Subcutaneous abdominal adipose tissue (tissue), 5 donors: ENCODE data around the gene ISM1.

Source experiments
- H3K27ac ChIP-seq: one replicate; pipeline ENCODE4 v1.7.0; 2013; ENCODE audit warnings: low read depth, mild to moderate bottlenecking, inconsistent platforms, low read length, moderate library complexity
- H3K27me3 ChIP-seq, 5 donors: one replicate each; pipeline ENCODE4 v1.7.0; 2013; ENCODE audit warnings: low read length in 5 of 5, inconsistent platforms in 1 of 5; ENCODE audit not compliant: control insufficient read depth in 5 of 5, insufficient read depth in 4 of 5
- H3K36me3 ChIP-seq, 5 donors: one replicate each; pipeline ENCODE4 v1.7.0; 2013; ENCODE audit warnings: low read length in 5 of 5; ENCODE audit not compliant: control insufficient read depth in 5 of 5, insufficient read depth in 5 of 5
- H3K4me1 ChIP-seq, 5 donors: one replicate each; pipeline ENCODE4 v1.7.0; 2013; ENCODE audit warnings: low read length in 5 of 5, mild to moderate bottlenecking in 3 of 5, moderate library complexity in 1 of 5; ENCODE audit not compliant: control insufficient read depth in 5 of 5, insufficient read depth in 5 of 5
- H3K4me3 ChIP-seq, 5 donors: one replicate each; pipeline ENCODE4 v1.7.0; 2013; ENCODE audit warnings: low read length in 5 of 5, low read depth in 1 of 5
- H3K9ac ChIP-seq, 5 donors: one replicate each; pipeline ENCODE4 v1.7.0; 2013; ENCODE audit warnings: low read length in 5 of 5, mild to moderate bottlenecking in 4 of 5, moderate library complexity in 3 of 5
- H3K9me3 ChIP-seq, 5 donors: one replicate each; pipeline ENCODE4 v1.7.0; 2013; ENCODE audit warnings: low read length in 5 of 5; ENCODE audit not compliant: control insufficient read depth in 5 of 5
- donor health status: healthy.
- donor health status: healthy.
- donor health status: healthy.
- donor health status: healthy.
- donor health status: healthy.

ISM1 gene

GRCh38 chr20:13301596-13301995 is 80.5 kb downstream of the ISM1 start:
- H3K4me1 ChIP-seq, result no peaks in the 10 kb centered on the region
- peaks cover 0 to 11% (median 0%) of the 10 kb centered on the region in 5 donors for H3K9me3 ChIP-seq
- no peak overlapping the region for H3K9ac ChIP-seq
- no peaks in the 10 kb centered on the region for H3K27me3 ChIP-seq
- no peak overlapping the region for H3K4me3 ChIP-seq
- peaks cover 0 to 9% (median 7%) of the 10 kb centered on the region in 5 donors for H3K36me3 ChIP-seq
- no peak overlapping the region for H3K27ac ChIP-seq

DNA sequence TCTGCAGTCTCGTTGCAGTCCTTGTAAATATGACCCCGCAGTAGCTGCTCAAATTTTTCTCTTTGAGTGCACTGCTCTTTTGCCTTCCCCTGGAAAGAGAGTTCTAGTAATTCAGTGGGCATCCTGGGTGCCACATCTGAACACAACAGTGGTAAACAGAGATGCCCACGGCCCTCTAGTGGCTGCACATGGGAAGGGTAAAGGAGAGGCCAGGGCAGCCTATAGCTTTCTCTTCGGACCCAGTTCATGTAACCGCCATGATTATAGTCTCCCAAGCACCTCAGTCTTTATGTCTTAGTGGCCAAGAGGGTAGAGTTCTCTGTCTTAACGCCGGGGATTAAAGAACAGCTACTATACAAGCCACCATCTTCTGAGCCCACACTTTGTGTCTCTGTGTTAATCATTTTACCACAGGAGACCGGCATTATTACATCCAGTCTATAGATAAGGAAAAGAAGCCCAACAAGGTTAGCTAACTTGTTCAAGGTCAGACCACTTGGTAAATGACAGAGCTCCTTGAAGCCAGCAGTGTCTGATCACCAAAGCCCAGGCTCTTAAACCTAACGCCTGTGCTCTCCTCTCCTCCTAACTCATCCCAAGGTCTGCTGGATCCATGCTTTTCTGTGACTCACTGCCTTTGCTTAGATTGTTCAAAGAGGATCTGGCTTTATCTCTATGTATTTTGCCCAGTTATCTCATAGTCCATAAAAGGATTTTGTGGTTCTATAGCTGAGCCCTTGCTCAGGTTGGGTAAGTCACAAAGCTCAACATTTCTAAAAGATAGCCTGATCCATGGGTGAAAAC is 81.8 kb downstream of the ISM1 start:
- Histone ChIP-seq H3K4me3 (no peak overlapping the region), H3K27me3 (no peaks in the 10 kb centered on the region), H3K9me3 (peaks cover 0 to 11% (median 0%) of the 10 kb centered on the region in 5 donors), H3K27ac (no peak overlapping the region), H3K9ac (no peak overlapping the region), H3K4me1 (no peaks in the 10 kb centered on the region), H3K36me3 (peaks cover 0 to 9% (median 7%) of the 10 kb centered on the region in 5 donors)

DNA sequence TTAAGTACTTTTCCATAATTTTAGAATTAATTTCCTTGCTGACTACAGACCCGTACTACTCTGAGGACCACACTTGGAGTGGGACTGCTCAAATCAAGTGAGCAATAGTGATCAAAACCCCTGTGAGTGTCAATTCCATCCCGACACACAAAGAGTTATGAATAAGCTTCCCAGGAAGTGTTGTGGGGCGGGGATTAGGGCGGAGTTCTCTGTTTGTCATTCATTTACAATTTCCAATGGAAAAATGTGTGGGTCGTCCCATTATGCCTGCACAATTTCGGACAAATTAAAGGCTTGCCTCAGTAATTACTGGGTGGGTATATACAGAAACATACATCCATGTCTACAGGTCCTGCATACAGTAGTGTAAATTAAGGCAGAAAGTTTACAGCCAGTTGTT is 84.2 kb downstream of the ISM1 start:
- Histone ChIP-seq H3K4me3 (no peak overlapping the region), H3K27me3 (no peaks in the 10 kb centered on the region), H3K36me3 (no peaks in the 10 kb centered on the region), H3K4me1 (no peaks in the 10 kb centered on the region), H3K9ac (no peak overlapping the region), H3K27ac (no peak overlapping the region), H3K9me3 (peaks cover 0 to 11% (median 0%) of the 10 kb centered on the region in 5 donors)

DNA sequence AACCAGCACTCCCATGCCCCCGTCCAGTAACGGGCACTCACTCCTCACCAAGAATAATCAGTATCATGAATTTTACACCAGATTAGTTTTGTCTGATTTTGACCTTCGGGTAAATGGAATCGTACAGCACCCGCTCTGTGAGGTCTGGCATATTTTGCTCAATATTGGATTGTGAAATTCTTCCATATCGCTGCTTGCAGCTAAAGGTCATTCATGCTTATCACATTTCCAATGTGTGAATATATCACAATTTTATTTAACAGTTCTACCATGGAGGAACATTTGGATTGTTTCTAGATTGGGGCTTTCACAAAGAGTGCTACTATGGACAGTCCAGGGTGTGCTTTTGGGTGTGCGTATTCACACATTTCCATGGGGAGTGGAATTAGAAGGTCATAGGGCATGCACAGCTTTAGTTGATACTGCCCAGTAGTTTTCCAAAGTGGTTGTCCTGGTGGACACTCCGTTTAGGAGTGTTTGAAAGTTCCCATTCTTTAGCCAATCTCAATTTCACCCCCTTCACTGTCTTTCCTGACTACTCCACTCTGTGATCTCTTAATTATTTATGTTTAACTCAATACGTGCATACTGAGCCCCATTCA is 86.6 kb downstream of the ISM1 start:
- Histone ChIP-seq H3K27ac (no peak overlapping the region), H3K4me1 (no peaks in the 10 kb centered on the region), H3K36me3 (no peaks in the 10 kb centered on the region), H3K9me3 (peaks cover 0 to 11% (median 0%) of the 10 kb centered on the region in 5 donors), H3K9ac (no peak overlapping the region), H3K27me3 (no peaks in the 10 kb centered on the region), H3K4me3 (no peak overlapping the region)

- H3K4me1 ChIP-seq, result no peaks in the 10 kb centered on the region
- no peaks in the 10 kb centered on the region for H3K27me3 ChIP-seq
- no peak overlapping the region for H3K9ac ChIP-seq
- no peak overlapping the region for H3K27ac ChIP-seq
- H3K4me3 ChIP-seq, result no peak overlapping the region
- no peaks in the 10 kb centered on the region for H3K36me3 ChIP-seq
- peaks cover 0 to 7% (median 2%) of the 10 kb centered on the region in 5 donors for H3K9me3 ChIP-seq
These were observed 91.2 kb downstream of the ISM1 start for GRCh38 chr20:13312300-13312699.

GRCh38 chr20:13313201-13313600 is 92.1 kb downstream of the ISM1 start:
- Histone ChIP-seq H3K36me3 (no peaks in the 10 kb centered on the region), H3K9ac (no peak overlapping the region), H3K27me3 (no peaks in the 10 kb centered on the region), H3K9me3 (peaks cover 0 to 9% (median 4%) of the 10 kb centered on the region in 5 donors), H3K27ac (no peak overlapping the region), H3K4me3 (no peak overlapping the region), H3K4me1 (no peaks in the 10 kb centered on the region)

- no peak overlapping the region for H3K27ac ChIP-seq
- H3K27me3 ChIP-seq, result no peaks in the 10 kb centered on the region
- peaks cover 0 to 2% (median 0%) of the 10 kb centered on the region in 5 donors for H3K4me1 ChIP-seq
- H3K9ac ChIP-seq, result no peak overlapping the region
- peaks cover 0 to 9% (median 4%) of the 10 kb centered on the region in 5 donors for H3K9me3 ChIP-seq
- no peak overlapping the region for H3K4me3 ChIP-seq
- no peaks in the 10 kb centered on the region for H3K36me3 ChIP-seq
These were observed 96.4 kb downstream of the ISM1 start for GRCh38 chr20:13317439-13317838.

- no peak overlapping the region for H3K27ac ChIP-seq
- peaks cover 0 to 7% (median 0%) of the 10 kb centered on the region in 5 donors for H3K27me3 ChIP-seq
- H3K9ac ChIP-seq, result no peak overlapping the region
- H3K36me3 ChIP-seq, result no peaks in the 10 kb centered on the region
- peaks cover 0 to 5% (median 0%) of the 10 kb centered on the region in 5 donors for H3K4me1 ChIP-seq
- H3K9me3 ChIP-seq, result peaks cover 0 to 9% (median 4%) of the 10 kb centered on the region in 5 donors
- no peak overlapping the region for H3K4me3 ChIP-seq
These were observed 97.9 kb downstream of the ISM1 start for GRCh38 chr20:13318871-13319521.

DNA sequence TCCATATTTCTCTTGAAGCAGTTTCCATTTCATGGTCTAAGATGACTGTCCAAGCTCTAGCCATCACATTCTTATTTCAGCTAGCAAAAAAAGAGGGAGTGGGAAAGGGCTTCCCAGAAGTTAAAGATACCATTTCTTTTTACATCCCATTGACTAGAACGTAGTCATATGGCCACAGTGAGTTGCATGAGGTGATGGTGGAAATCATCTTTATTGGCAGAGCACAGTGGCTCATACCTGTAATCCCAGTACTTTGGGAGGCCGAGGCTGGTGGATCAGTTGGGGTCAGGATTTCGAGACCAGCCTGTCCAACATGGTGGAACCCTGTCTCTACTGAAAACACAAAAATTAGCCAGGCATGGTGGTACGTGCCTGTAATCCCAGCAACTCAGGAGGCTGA is 99.6 kb downstream of the ISM1 start:
- H3K9ac ChIP-seq, result no peak overlapping the region
- no peak overlapping the region for H3K4me3 ChIP-seq
- H3K36me3 ChIP-seq, result no peaks in the 10 kb centered on the region
- peaks cover 0 to 5% (median 0%) of the 10 kb centered on the region in 5 donors for H3K4me1 ChIP-seq
- H3K27ac ChIP-seq, result no peak overlapping the region
- peaks cover 0 to 7% (median 0%) of the 10 kb centered on the region in 5 donors for H3K27me3 ChIP-seq
- H3K9me3 ChIP-seq, result peaks cover 0 to 9% (median 4%) of the 10 kb centered on the region in 5 donors

- Histone ChIP-seq H3K27me3 (peaks cover 0 to 7% (median 0%) of the 10 kb centered on the region in 5 donors), H3K4me3 (no peak overlapping the region), H3K36me3 (no peaks in the 10 kb centered on the region), H3K27ac (no peak overlapping the region), H3K9ac (no peak overlapping the region), H3K9me3 (peaks cover 0 to 9% (median 4%) of the 10 kb centered on the region in 5 donors), H3K4me1 (peaks cover 0 to 5% (median 0%) of the 10 kb centered on the region in 5 donors)
These were observed 100.3 kb downstream of the ISM1 start for GRCh38 chr20:13321416-13321815.
